ENCODE results near the gene PCDHAC2.

DNA sequence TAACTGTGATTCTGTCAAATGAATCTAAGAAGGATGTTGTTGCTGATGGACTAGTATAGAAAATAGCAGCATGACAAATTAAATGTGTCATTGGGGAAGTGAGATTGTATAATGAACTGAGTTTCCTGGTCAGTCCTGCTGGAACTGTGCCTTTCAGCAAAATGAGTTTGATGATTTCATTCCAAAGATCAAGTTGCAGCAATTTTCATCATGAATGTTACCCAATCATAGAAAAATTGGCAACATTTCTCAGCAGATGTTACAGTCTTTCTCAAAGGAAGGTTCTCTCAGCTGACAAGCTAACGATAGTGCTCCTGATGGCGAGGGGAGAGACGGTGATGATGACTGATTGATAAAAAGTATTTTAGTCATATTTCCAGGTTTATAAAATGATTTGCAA, 10.7 kb downstream of the PCDHAC2 start:
- TF ChIP-seq CTCF (IDR thresholded peaks at IDR 0.05) (no peak), POLR2A (IDR thresholded peaks at IDR 0.05) (no peak)
